Measurements from ENCODE around the gene ACAP2.

- TF ChIP-seq, protein P1, sequence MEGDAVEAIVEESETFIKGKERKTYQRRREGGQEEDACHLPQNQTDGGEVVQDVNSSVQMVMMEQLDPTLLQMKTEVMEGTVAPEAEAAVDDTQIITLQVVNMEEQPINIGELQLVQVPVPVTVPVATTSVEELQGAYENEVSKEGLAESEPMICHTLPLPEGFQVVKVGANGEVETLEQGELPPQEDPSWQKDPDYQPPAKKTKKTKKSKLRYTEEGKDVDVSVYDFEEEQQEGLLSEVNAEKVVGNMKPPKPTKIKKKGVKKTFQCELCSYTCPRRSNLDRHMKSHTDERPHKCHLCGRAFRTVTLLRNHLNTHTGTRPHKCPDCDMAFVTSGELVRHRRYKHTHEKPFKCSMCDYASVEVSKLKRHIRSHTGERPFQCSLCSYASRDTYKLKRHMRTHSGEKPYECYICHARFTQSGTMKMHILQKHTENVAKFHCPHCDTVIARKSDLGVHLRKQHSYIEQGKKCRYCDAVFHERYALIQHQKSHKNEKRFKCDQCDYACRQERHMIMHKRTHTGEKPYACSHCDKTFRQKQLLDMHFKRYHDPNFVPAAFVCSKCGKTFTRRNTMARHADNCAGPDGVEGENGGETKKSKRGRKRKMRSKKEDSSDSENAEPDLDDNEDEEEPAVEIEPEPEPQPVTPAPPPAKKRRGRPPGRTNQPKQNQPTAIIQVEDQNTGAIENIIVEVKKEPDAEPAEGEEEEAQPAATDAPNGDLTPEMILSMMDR (conservative IDR thresholded peaks at IDR 0.05 in 1 of 2, IDR thresholded peaks at IDR 0.05 in 1 of 2; ENCODE audit: low read depth in 1 of 2, low read length in 2 of 2): no peak
- no peak for TF ChIP-seq EZH2 (IDR thresholded peaks at IDR 0.05; ENCODE audit: low read length, missing control alignments)
Measured at GRCh38 chr3:195307711-195308110, 135.1 kb downstream of the ACAP2 start.

Data from fibroblast of lung (primary cell).